ENCODE data around the gene MNT.
A peak's percentile ranks its signal among the peaks of the same experiment; 100 is the strongest.

MNT gene

DNA sequence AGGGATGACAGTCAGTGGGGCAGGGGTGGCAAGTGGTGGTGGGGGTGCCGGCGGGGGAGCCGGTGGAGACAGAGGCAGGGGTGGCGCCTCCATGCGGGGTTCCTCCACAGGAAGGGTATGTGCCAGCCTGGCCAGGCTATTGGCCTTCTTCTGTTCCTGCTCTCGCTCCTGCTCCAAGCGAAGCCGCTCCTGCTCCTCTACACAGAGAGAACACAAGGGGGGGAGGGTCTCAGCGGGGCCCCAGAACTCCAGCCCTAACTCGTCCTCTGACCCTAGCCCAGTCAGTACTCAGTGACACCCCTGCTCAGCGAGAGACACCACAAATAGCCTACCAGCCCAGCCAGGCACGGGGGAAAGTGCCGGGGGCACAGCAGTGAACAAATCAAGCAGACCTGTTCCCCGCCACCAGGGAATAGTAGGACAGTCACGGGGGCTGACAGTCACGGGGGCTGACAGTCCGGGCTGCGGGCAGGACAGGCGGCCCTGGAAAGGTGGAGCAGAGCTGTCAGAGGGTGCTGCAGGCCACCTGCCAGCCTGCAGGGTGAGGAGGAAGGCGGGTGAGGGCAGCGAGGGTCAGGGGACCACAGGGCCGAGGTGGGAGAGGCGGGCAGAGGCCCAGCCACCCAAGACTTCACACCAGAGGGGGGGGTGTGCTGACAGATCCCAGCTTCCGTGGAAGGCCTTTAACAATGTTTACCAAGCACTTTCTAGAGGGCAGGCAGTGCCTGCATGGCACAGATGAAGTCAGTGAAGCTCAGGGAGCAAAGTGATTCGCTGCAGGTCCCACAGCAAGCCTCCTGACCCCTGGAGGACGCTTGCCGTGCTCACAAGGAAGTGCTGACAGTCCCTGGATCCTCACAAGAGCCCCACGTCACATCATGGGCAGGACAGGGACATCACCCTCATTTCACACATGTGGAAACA, 5.3 kb downstream of the MNT start:
- DNase-seq: no peak

DNA sequence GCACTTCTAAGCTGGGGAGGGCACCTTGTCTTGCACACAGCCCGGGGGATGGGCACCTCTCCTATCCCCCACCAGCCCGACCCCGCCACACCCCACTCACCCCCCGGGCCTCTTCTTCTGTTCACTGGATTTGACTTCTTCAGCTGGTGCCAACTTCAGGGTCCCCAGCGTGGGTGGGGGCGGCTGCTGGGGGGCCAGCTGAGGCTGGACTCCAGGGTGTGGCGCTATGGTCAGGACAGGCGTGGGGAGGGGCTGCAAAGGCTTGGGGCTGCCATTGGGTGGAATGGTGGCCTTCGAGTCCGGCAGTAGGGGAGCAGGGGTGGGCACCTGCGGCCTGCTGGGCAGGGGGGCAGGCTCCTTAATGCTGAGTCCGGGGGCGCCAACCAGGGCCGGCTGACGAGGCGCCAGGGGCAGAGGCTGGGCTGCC, 6.1 kb downstream of the MNT start:
- DNase-seq: no peak

DNA sequence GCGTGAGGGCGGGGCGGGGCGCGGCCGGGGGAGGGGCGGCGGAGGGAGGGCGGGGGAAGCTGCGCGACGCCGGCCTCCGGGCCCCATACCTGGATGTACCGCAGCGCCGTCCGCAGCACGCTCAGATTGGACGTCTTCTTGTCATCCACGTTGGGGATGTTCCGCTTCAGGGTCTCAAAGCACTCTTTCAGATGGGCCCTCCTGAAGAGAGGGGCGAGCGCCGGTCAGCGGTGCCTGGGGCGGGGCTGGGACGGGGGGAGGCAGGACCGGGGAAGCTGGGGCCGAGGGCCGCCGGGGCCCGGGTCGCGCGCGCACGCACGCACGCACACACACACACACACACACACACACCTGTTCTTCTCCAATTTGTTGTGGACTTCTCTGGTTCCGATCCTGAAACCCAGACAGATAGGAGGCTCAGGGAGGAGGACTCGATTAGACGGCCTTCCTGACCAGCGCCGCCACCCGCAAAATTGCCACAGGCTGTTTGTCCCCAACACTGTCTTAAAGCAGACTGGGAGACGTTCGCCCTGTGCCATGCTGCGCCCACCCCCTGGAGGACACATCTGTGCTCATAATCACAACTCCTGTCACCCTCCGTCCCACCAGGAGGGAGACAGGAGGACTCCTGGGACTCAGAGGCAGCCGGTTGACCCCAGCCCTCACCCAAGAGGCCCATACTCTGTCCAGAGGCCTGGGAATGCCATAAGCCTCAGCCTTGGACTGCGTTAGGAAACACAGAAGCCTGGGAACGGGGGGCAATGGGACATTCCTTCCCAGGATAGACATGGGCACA, 6.7 kb downstream of the MNT start:
- no peak for DNase-seq

DNA sequence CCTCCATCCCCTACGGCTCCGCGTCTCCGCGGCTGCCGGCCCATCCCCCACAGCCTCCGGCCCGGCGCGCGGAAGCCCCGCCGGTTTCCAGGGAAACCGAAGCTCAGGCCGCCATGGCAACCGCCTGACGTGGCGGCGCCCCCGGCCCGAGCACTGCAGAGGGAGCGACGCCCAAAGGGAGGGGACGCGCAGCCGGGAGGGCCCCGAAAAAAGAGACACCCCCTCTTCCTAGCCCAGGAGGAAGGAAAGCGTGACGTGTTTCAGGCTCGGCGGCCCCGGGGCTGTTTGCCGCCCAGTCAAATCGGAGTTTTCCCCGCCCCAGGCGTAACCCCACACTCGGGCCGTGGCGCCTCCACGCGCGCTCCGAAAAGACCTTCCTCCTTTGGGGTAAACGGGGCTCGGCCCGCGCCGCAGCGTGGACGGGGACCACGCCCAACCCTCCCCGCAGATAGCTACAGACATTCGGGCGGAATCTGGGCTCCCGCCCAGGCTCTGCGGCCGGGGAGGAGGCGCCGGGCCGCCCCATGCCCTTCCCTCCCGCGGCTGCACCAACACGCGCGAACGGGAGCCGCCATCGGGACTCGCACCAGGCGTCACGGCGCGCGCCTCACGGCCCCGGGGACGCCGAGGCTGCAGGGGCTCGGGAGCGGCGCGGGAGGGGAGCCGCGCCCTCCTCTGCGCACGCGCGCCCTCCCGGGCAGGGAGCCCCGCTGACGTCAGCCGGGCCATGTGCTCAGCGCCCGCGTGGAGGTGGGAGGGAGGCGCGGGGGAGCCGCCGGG, 7.5 kb downstream of the MNT start:
- DNase-seq: peak; percentile 88

DNA sequence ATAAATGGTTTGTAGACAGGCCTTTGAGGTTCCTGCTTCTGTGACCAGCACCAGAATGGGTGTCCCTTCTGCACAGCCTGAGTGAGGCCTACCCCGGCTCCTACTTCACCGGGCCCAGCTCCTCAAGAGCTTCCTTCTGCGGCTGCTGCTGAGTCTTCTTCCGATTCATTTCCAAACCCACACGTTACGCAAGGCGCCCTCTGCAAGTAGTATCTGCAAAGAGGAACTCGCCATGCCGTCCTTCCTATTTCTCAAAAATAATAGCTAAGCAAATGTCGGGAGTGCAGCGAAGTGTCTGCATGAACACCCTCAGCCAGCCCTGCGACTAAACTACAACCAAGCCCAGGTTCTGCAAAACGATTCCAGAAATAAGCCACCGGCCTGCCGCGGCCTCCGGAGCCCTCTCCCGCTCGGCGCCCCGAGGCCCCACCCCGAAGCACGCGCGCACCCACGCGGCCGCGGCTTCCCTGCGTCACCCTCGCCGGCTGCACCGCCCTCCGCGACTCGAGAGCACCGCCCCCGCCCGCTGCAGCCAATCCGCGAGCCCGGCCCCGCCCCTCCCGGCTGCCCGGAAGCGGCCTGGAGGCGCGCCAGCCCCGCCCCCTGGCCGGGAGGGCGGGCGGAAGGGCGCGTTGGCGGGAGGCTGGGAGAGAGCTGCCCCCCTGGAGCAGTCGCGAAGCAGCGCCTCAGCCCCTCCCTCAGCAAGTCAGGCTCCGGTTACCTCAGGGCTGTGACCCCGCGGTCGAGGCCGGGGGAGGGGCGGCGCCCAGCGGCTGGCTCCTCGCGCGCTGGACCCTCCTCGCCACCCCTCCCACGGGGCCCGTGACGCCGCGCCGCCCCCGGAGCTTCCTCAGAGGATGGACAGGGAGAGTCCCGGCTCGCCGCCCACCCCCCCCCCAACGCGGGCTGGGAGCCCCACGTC, 8.3 kb downstream of the MNT start:
- peak; percentile 97 for DNase-seq

GRCh38 chr17:2391597-2392251, 9.1 kb downstream of the MNT start:
- no peak for DNase-seq

GRCh38 chr17:2390199-2390836, 10.5 kb downstream of the MNT start:
- no peak for DNase-seq

GRCh38 chr17:2388683-2389055, 12.2 kb downstream of the MNT start:
- DNase-seq: no peak

DNA sequence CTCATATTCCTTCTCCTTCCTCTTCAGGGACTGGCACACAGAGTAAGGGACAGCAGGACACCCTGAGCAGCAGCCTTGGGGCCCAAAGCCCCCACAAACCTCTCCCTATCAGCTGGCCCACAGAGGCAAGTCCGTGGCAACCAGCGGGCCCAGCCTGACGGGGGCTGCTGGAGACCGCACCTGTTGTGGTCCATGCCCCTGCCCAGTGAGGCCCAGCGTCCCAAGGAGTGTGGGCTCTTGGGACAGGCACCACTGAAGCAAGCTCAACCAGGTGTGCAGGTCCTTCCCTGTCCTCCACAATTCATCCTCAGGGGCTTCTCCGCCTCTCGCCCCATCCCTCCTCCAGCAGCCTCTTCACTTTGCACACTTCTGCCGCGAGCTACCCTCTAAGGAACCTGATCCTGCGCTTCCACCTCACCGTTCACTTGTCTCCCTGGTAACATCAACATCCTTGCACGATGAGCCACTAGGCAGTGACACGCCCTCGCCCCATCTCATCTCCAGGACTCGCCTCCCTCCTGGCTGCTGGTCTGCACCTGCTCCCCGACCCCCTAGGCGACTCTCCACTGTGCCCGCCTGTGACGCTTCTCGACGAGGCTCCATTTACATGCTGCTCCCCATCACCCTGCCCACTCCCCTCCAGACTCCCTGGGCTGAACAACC, 12.7 kb downstream of the MNT start:
- DNase-seq: no peak

DNA sequence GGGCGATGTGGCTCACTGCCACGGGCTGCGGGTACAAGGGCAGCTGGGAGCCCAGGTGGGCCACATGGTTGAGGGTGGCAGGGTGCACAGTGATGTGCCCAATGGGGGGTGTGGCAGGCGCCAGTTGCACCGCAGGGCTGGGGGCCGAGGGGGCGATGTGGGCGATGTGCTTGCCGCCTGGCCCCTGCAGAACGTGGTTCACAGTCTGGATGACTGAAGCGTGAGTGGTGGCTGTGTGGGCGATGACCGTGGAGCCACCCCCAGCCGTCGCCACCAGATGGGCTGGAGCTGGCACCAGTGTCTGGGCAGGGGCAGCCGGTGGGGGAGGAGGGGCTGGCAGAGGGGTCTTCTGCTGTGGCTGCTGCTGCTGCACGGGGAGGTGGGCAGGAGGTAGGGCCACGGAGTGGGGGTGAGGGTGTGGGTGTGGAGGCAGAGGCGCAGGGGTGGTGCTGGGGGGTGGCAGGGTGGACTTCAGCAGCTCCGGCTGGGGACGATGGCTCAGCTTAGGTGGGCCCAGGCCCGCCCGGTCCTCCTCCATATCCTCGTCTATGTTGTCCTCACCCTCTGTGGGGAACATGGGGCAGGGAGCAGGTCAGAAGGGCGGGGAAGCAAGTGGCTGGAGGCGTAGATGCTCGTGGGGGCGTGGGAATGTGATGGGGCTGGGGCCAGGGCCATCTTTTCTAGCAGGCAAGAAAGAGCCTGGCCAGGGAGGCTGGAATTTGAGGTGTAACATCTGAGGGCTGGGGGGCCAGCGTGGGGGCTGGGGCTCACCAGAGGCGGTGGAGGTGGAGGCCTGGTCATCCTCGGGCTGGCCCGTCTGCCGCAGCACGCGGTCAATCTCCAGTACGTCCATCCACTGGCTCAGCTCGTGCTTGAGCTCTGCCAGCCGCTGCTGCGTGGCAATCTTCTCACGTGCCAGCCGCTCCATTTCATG, 13.5 kb downstream of the MNT start:
- DNase-seq: no peak

- DNase-seq: no peak
Measured at GRCh38 chr17:2386400-2387085, 14.3 kb downstream of the MNT start.

DNA sequence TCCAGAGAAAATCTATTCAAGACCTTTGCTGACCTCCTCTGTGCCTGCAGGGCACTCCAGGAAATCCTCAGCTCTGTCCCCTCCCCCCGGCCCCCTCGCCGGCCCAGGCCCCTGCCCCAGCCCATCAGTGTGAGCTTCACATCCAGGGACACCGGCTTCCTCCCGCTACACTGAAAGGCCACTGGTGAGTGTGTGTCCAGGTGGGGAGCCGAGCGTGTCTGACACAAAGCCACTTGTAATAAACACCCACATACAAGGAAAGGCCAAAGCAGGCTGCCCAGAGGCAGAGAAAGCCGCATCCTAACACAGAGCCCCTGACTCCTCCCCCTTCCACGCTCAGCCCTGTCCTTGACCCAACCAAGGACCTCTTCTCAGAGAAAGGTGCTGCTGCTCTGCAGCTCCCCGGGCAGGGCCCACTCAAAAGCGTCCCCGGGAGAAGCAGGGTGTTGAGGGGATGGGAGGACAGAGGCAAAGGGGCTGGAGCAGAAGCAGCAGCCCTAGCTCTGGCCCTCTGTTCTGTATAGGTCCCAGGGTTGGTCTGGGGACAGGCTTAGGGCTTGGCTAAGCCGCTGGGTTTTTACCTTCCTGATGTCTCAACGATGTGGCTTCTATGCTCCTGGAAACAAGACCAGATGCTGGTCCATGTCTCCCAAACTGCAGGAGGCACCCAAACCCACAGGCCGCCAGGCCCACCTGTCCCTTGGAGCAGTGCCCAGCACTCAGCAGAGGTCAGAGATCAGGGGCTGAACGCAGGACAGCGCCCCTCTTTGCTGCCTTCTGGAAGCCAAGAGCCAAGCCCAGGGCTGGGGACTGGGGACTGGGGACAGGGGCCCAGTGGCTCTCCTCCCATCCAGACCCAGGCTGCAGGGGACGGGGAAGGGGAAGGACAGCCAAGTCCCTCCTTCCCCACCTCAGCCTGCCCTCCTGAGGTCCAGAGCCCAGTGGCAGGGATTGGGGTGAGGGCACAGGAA, 15.3 kb downstream of the MNT start:
- no peak for DNase-seq

- DNase-seq: no peak
Measured at GRCh38 chr17:2384439-2385127, 16.3 kb downstream of the MNT start.

- no peak for DNase-seq
Measured at GRCh38 chr17:2383628-2384167, 17.2 kb downstream of the MNT start.

GRCh38 chr17:2380950-2381649, 19.8 kb downstream of the MNT start:
- DNase-seq: no peak
